Activated CD4-positive, alpha-beta T cell treated with anti-CD3 and anti-CD28 coated beads, Interleukin-2, Interleukin-4, amounts not matched to agents 100 ng/mL and 50 ng/mL, durations not matched to agents 16 hours and 8 hours (primary cell): Measurements from ENCODE around the gene KMT5B.

Source experiments
- DNase-seq: peaks from one replicate; pipeline ENCODE4 v3.0.0-alpha.2; 2020; ENCODE audit warnings: low spot score

Gene KMT5B

GRCh38 chr11:68117853-68118470 lies 95.1 kb downstream of the KMT5B start:
- no peak for DNase-seq

GRCh38 chr11:68116974-68117373 lies 96.1 kb downstream of the KMT5B start:
- no peak for DNase-seq

GRCh38 chr11:68116126-68116525 lies 97.0 kb downstream of the KMT5B start:
- no peak for DNase-seq

- no peak for DNase-seq
Observed at GRCh38 chr11:68115285-68115684, 97.8 kb downstream of the KMT5B start.

- no peak for DNase-seq
Observed at GRCh38 chr11:68113986-68114385, 99.1 kb downstream of the KMT5B start.

GRCh38 chr11:68107689-68108088 lies 105.4 kb downstream of the KMT5B start:
- no peak for DNase-seq

GRCh38 chr11:68106165-68106940 lies 106.7 kb downstream of the KMT5B start:
- no peak for DNase-seq
